Endothelial cell of umbilical vein (primary cell): ENCODE data around the gene SENP2.

Experiments
- CTCF ChIP-seq, 2 donors: IDR thresholded peaks; 1 replicate in 1 of 2; 2 replicates in 1 of 2; pipeline ENCODE4 v1.5.1; 2011; ENCODE audit warnings: low read length in 2 of 2, mild to moderate bottlenecking in 2 of 2, moderate library complexity in 2 of 2, control low read depth in 1 of 2, inconsistent platforms in 1 of 2, low read depth in 1 of 2; ENCODE audit not compliant: insufficient read depth in 1 of 2; ENCODE audit errors: extremely low read depth in 1 of 2
- EZH2 ChIP-seq: IDR thresholded peaks from 2 replicates; pipeline ENCODE4 v1.6.1; 2012; ENCODE audit warnings: borderline replicate concordance, low read depth, mild to moderate bottlenecking, moderate library complexity, low read length, inconsistent platforms; ENCODE audit not compliant: severe bottlenecking
- MYC ChIP-seq: IDR thresholded peaks from one replicate; pipeline ENCODE4 v1.6.1; 2011; ENCODE audit warnings: mild to moderate bottlenecking, low read depth, low read length
- POLR2A ChIP-seq: IDR thresholded peaks from 2 replicates; pipeline ENCODE4 v1.6.1; 2012; ENCODE audit warnings: low read depth, mild to moderate bottlenecking, control low read depth, low read length
- POLR2AphosphoS5 ChIP-seq: IDR thresholded peaks from 2 replicates; pipeline ENCODE4 v1.6.1; 2012; ENCODE audit warnings: low read depth, mild to moderate bottlenecking, control low read depth, low read length, moderate library complexity; ENCODE audit not compliant: insufficient read depth

GRCh38 chr3:185606196-185606595 lies 20.1 kb downstream of the SENP2 start:
- TF ChIP-seq CTCF (IDR thresholded peaks at IDR 0.05; ENCODE audit: extremely low read depth in 1 of 2, insufficient read depth in 1 of 2, low read depth in 1 of 2, low read length in 2 of 2) (no peak), POLR2A (no peak), EZH2 (no peak), POLR2AphosphoS5 (no peak), MYC (no peak)
